WI38 (cell line): ENCODE data around the gene CAMK2G.

ENCODE experiments used
- H3K4me3 ChIP-seq: 2 replicates; pipeline ENCODE4 v1.5.1; 2011; ENCODE audit warnings: low read depth, mild to moderate bottlenecking, control low read depth, low read length
- CTCF ChIP-seq: IDR thresholded peaks from 2 replicates; pipeline ENCODE4 v1.5.1; 2012; ENCODE audit warnings: low read depth, mild to moderate bottlenecking, control low read depth, low read length

CAMK2G gene

DNA sequence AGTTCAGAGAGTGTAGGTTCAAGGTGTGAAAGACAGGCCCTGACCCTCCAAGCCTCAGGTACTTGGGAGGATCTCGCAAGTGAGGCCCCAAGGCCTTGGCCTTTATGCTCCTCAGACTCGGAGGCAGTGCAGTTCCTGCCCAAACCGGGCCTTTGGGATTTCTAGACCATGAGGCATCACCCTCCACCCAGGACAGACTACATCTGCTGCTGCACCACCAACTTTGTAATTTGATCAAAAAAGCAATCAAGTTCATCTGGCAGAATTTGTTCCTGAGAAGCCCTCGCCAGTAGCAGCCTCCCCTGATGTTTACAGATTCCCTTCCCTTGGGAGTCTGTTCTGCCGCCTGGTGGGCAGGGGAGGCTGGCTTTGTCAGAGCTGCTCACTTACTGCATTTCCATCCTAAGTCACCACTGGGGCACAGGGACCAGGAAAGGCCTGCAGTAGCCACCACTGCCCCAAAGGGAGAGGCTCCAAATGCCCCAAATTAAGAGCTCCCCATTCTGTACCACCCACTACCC, 2.1 kb downstream of the CAMK2G start:
- TF ChIP-seq CTCF: peak; percentile 38
- H3K4me3 ChIP-seq: no peak overlapping the region

DNA sequence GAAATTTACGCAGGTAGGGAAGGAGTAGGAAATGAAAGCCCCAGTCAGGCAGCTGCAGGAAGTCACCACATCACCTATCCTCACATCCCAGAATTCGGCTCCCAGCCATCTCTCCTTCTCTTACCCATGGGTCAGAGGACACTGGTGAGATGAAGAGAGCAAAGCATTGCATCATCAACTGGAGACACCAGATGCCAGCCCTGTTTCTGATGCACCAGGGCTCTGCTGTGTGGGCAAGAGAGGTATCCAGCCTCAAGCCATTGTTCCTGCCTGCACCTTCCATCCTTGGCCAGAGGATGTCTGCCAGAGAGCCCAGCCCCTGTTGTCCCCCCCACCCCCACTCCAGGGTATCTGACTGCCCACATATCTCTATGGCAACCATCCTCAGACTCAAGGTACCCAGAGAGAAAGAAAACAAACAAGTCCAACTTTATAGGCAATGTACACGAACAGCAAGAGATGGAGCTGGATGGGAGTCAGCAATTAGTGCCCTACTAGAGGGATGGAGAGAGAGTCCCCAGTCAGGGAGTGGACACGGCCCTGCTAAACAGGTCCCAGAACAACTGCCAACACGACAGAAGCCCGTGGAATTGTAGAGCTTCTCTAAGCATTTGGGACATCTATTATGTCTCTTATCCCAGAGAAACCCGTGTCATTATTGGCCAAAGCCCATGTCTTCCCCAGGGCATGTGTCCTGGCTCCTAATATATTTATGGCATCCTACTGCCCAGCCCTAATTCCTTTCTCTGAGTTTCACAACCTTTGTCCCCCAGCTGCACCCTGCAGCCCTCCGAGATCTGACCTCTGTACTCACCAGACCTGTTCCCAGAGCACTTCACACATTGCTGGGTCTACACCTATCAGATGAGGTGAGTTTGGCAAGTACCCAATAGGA, 2.8 kb downstream of the CAMK2G start:
- no peak for TF ChIP-seq CTCF
- no peak overlapping the region for H3K4me3 ChIP-seq

DNA sequence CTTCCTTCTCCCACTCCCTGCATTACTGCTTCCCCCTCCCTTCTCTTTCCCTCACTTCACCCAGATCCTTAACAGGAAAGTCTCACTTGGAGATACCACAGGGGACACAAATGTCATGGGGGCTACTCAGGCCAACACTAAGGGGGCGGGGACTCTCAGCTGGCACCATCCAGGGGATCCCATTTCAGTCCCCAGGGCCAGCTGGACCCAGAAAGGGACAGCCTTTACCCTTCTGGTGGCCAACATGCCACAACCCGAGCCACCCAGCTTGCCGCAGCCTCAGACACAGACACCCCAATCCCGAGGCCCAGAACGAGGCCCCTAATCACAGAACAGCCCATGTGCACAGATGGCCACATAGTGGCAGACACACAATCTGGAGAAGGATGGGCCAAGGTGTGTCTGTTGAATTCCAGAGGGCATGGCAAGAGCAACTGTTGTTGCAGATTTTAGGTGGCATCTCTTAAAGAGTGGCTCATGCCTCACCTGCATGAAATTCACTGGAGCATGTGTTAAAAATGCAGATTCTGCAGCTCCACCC, 5.6 kb downstream of the CAMK2G start:
- H3K4me3 ChIP-seq: no peak overlapping the region
- no peak for TF ChIP-seq CTCF

DNA sequence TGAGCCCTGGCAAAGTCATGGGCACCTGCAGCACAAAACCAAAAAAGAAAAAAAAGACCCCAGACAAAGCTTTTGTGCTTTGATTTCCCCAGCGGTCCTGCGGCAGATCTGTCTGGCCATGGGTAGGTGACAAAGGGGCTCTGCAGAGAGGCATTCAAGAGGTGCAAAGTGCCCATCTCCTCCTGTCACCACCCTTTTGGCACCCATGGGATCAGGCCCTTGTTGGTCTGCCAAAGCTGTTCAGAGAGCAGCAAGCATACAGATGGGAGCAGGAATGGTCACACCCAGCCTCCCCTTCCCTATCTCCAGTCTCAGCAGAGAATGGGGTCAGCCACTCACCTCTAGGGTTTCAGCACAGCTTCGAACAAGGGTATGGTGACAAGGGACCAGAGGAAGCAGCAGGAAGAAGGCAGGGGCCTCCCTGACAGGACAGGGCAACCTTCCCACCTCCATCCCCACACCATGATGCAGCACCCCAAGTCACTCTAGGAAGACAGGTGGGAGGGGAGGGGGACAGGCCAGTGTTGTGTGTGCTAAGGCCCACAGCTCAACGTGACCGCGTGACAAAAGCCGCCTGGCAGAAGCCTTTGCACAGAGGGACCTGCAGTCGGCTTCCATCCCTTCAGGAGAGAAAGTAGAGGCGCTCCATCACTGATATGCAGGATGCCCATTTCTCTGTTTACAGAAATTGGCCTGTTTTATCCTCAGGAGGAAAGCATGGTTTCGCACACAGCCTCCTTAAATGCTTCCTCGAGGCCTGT, 6.3 kb downstream of the CAMK2G start:
- TF ChIP-seq CTCF: no peak
- H3K4me3 ChIP-seq: no peak overlapping the region

DNA sequence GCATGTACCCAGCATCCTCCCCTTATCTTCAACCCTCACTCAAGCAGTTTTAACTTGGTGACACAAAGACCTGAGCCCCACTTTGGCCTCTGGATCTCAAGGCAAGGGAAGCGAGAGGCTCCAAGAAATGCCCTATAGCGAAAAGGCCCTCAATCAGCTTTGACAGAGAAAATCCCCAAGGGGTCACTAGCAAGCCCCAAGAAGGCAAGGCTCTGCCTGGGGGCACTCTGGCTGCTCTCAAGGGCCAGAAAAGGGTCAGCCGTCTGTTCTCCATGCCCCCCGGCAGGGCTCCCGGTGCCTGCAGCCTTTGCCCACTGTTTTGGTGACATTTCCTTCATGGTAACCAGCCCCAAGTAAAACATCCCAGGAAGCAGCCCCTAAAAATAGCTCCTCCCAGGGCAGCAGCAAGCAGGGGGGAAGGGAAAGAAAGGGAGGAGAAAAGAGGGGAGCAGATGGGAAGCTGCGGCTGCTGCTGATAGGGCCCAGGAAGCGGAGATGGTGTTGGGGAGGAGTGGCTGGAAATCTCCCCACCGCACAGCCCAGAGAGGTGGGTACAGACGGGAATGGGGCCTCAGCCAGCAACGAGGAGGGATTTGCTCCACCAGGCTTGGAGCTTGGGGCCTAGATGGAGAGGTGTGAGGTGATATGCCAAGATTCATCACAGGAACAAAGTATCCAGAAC, 7.1 kb downstream of the CAMK2G start:
- TF ChIP-seq CTCF: no peak
- no peak overlapping the region for H3K4me3 ChIP-seq

DNA sequence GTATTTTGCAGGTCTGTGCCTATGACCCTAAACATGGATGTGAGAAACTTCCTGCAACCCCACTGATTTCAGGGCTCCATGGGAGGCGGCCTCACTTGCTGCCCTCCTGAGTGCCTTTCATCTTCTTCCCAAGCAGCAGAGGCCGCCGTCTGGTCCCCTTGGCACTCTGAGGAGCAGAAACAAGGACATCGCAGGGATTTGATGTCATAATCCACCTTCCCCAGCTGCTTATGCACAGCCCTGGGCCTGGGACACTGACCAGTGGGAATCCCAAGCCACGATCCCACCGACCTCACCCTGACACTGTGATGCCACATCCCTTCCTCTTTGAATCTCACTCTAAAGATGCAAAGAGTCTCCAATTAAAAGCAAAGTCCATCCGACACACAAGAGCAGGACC, 7.7 kb downstream of the CAMK2G start:
- no peak overlapping the region for H3K4me3 ChIP-seq
- TF ChIP-seq CTCF: no peak
